Measurements from ENCODE around the gene CNTF.

Gene CNTF

DNA sequence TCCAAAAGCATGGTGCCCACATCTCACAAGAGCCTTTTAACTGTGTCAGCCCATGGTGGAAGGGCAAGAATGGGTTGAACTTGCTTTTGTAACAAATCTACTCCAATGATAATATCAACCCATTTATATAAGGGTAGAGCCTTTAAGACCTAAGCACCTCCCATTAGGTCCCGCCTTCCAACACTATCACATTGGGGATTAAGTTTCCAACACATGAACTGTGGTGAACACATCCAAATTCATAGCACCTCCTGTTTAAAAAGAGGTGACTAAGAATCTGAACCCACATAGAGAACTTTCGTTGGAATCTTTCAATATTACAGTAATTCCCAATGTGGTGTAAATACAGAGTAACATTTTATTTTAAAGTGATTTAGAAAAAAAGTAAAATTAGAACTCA is 9.2 kb upstream of the CNTF start:
- Histone ChIP-seq H3K27me3 (no peaks in the 10 kb centered on the region), H3K4me3 (no peak overlapping the region), H3K36me3 (peaks cover 86 to 100% (median 93%) of the 10 kb centered on the region in 11 experiments), H3K4me1 (peaks cover 0 to 40% (median 9%) of the 10 kb centered on the region in 10 experiments; a peak in 11 of 20 replicates), H3K27ac (no peak overlapping the region), H3K9ac (no peak overlapping the region), H3K4me2 (no peak overlapping the region), H3K9me3 (replicated peaks in 1 of 11) (no peaks in the 10 kb centered on the region), H4K20me1 (peaks cover 11 to 33% (median 20%) of the 10 kb centered on the region in 11 experiments; a peak in 15 of 22 replicates)
- TF ChIP-seq Cebpa-rat (IDR thresholded peaks at IDR 0.05) = no peak

GRCh38 chr11:58615559-58615958 is 6.9 kb upstream of the CNTF start:
- H4K20me1 ChIP-seq = peaks cover 0 to 13% (median 9%) of the 10 kb centered on the region in 11 experiments; a peak in 6 of 22 replicates
- no peaks in the 10 kb centered on the region for H3K27me3 ChIP-seq
- H3K4me1 ChIP-seq = peaks cover 0 to 21% (median 14%) of the 10 kb centered on the region in 10 experiments; a peak in 11 of 20 replicates
- H3K27ac ChIP-seq = no peak overlapping the region
- H3K9ac ChIP-seq = no peak overlapping the region
- TF ChIP-seq Cebpa-rat (IDR thresholded peaks at IDR 0.05) = no peak
- H3K4me2 ChIP-seq = no peak overlapping the region
- H3K9me3 ChIP-seq (replicated peaks in 1 of 11) = no peaks in the 10 kb centered on the region
- H3K4me3 ChIP-seq = no peak overlapping the region
- H3K36me3 ChIP-seq = peaks cover 99 to 100% (median 100%) of the 10 kb centered on the region in 11 experiments

GRCh38 chr11:58616594-58616993 is 5.9 kb upstream of the CNTF start:
- no peak overlapping the region for H3K9ac ChIP-seq
- H3K27ac ChIP-seq = no peak overlapping the region
- H3K9me3 ChIP-seq (replicated peaks in 1 of 11) = no peaks in the 10 kb centered on the region
- no peak overlapping the region for H3K4me3 ChIP-seq
- peaks cover 0 to 21% (median 10%) of the 10 kb centered on the region in 10 experiments; a peak in 11 of 20 replicates for H3K4me1 ChIP-seq
- H3K27me3 ChIP-seq = no peaks in the 10 kb centered on the region
- H3K36me3 ChIP-seq = peaks cover 99 to 100% (median 100%) of the 10 kb centered on the region in 11 experiments
- H4K20me1 ChIP-seq = peaks cover 0 to 13% (median 9%) of the 10 kb centered on the region in 11 experiments; a peak in 6 of 22 replicates
- no peak for TF ChIP-seq Cebpa-rat (IDR thresholded peaks at IDR 0.05)
- no peak overlapping the region for H3K4me2 ChIP-seq

DNA sequence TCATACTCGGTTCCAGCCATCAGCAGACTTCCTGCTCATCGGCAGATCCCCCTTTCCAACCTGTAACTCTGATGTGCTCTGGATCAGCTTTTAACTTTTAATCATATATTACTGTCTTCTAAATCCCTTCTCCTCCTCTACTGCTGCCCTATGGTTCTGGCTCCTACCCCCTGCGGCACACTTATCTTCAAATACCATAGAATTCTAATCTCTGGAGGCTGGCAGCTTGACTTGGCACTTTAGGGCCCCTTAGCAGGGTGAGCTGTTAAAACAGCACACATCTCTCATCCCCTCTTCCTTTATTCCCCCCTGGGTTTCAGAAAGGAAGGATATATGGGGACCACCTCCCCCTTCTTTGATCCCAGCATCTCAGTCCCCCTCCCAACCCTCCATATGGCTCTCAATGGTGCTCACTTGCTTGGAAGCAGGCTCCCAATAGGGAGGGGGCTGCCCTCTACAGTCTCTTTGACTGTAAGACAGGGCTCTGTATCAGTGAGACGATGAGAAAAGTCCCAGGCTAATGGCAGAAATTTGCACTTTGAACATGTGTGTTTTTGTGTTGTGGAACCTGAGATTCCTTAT is 4.4 kb upstream of the CNTF start:
- H4K20me1 ChIP-seq = peaks cover 0 to 16% (median 9%) of the 10 kb centered on the region in 11 experiments; a peak in 7 of 22 replicates
- TF ChIP-seq Cebpa-rat (IDR thresholded peaks at IDR 0.05) = no peak
- H3K4me1 ChIP-seq = peaks cover 0 to 21% (median 9%) of the 10 kb centered on the region in 10 experiments; a peak in 8 of 20 replicates
- H3K36me3 ChIP-seq = peaks cover 99 to 100% (median 100%) of the 10 kb centered on the region in 11 experiments
- H3K4me2 ChIP-seq = no peak overlapping the region
- H3K9me3 ChIP-seq (replicated peaks in 1 of 11) = no peaks in the 10 kb centered on the region
- H3K27me3 ChIP-seq = no peaks in the 10 kb centered on the region
- H3K4me3 ChIP-seq = no peak overlapping the region
- no peak overlapping the region for H3K9ac ChIP-seq
- no peak overlapping the region for H3K27ac ChIP-seq

GRCh38 chr11:58621586-58622262 is 741 bp upstream of the CNTF start:
- no peak overlapping the region for H3K9ac ChIP-seq
- H3K4me3 ChIP-seq = no peak overlapping the region
- H3K9me3 ChIP-seq (replicated peaks in 1 of 11) = no peaks in the 10 kb centered on the region
- TF ChIP-seq Cebpa-rat (IDR thresholded peaks at IDR 0.05) = no peak
- peaks cover 18 to 42% (median 25%) of the 10 kb centered on the region in 10 experiments for H3K4me1 ChIP-seq
- peaks cover 0 to 16% (median 9%) of the 10 kb centered on the region in 11 experiments; a peak in 5 of 22 replicates for H4K20me1 ChIP-seq
- no peak overlapping the region for H3K4me2 ChIP-seq
- H3K36me3 ChIP-seq = peaks cover 86 to 100% (median 93%) of the 10 kb centered on the region in 11 experiments
- no peaks in the 10 kb centered on the region for H3K27me3 ChIP-seq
- H3K27ac ChIP-seq = no peak overlapping the region

DNA sequence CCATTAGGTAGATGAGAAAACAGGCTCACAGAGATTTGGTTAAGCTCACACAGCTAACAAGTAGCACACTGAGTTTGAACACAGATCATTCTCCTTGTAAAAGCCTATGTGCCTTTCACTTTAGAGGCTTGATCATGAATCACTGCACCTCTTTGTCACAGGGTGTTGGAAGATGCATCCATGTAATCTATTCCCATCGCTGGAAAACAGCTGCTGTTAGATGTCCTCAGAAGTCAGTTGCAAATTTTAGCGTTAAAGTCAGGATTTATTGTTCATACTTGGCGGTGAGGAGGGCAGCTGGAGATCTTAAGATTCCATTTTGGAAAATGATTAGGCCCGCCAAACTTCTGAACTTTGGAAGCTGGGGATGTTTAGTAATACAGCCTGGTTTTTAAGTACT is 2.6 kb downstream of the CNTF start:
- Histone ChIP-seq H3K9me3 (replicated peaks in 1 of 11) (no peaks in the 10 kb centered on the region), H3K36me3 (peaks cover 52 to 85% (median 64%) of the 10 kb centered on the region in 11 experiments), H3K4me1 (peaks cover 28 to 50% (median 39%) of the 10 kb centered on the region in 10 experiments), H3K4me3 (no peak overlapping the region), H4K20me1 (peaks cover 0 to 14% (median 0%) of the 10 kb centered on the region in 11 experiments; a peak in 4 of 22 replicates), H3K9ac (no peak overlapping the region), H3K27me3 (no peaks in the 10 kb centered on the region), H3K27ac (no peak overlapping the region; a peak in 1 of 22 replicates), H3K4me2 (peak overlapping the region in 8 of 11 experiments; percentile 33 to 76 (median 56); a peak in 6 of 22 replicates)
- TF ChIP-seq Cebpa-rat (IDR thresholded peaks at IDR 0.05) = no peak

DNA sequence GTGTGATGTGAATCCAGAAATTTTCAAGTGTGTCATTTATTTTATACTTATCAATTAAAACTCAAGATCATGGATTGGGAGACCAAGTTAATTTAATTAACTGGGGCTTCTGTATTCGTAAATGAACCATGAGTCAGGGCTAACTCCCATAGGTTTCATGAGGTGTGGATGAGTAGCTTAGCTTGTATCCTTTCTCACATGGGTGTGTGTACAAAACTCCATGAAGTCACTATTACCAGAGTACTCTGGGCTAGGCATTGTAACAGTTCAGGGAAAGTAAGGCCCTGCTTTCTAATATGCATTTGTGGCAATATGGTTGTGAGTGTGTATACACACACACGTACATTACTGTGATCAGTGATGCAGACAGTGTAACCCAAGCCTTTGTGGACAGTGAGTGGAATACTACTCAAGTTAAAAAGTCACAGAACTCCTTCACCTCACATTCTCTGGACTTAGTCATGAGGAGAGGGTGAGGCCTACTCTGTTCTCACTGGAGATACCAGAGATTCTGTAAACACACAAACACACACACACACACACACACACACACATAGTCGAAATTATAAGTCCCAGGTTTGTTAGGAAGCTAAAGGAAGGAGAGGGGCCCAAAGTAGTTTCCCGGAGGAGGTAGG is 3.5 kb downstream of the CNTF start:
- Histone ChIP-seq H3K4me2 (peak overlapping the region; percentile 44 to 79 (median 57); a peak in 21 of 22 replicates), H3K9ac (no peak overlapping the region), H3K9me3 (replicated peaks in 1 of 11) (no peaks in the 10 kb centered on the region), H4K20me1 (peaks cover 0 to 14% (median 0%) of the 10 kb centered on the region in 11 experiments; a peak in 4 of 22 replicates), H3K4me1 (peaks cover 28 to 50% (median 38%) of the 10 kb centered on the region in 10 experiments), H3K4me3 (no peak overlapping the region), H3K27me3 (no peaks in the 10 kb centered on the region), H3K36me3 (peaks cover 44 to 76% (median 56%) of the 10 kb centered on the region in 11 experiments), H3K27ac (peak overlapping the region in 9 of 11 experiments; percentile 18 to 72 (median 54); a peak in 12 of 22 replicates)
- TF ChIP-seq Cebpa-rat (IDR thresholded peaks at IDR 0.05) = no peak

GRCh38 chr11:58626934-58627483 is 4.5 kb downstream of the CNTF start:
- TF ChIP-seq Cebpa-rat (IDR thresholded peaks at IDR 0.05) = no peak
- H3K4me3 ChIP-seq = no peak overlapping the region
- peaks cover 33 to 65% (median 45%) of the 10 kb centered on the region in 11 experiments for H3K36me3 ChIP-seq
- H3K27me3 ChIP-seq = no peaks in the 10 kb centered on the region
- H3K4me2 ChIP-seq = peak overlapping the region; percentile 44 to 79 (median 57)
- no peaks in the 10 kb centered on the region for H3K9me3 ChIP-seq (replicated peaks in 1 of 11)
- H4K20me1 ChIP-seq = peaks cover 0 to 14% (median 0%) of the 10 kb centered on the region in 11 experiments; a peak in 4 of 22 replicates
- peak overlapping the region; percentile 35 to 72 (median 54); a peak in 17 of 22 replicates for H3K27ac ChIP-seq
- H3K4me1 ChIP-seq = peaks cover 28 to 50% (median 38%) of the 10 kb centered on the region in 10 experiments
- peak overlapping the region in 5 of 11 experiments; percentile 9 to 31 (median 23); a peak in 5 of 22 replicates for H3K9ac ChIP-seq

All from BLaER1 treated with 17β-estradiol and CSF1 and Interleukin-3, amounts not matched to agents 10 nM and 100 nM (cell line).